Mucosa of stomach (tissue), 1 donor: ENCODE data around the gene CLCA1.

Experiments used
- H3K27me3 ChIP-seq: one replicate; pipeline ENCODE4 v1.7.0; 2013; ENCODE audit warnings: mild to moderate bottlenecking, low read length; ENCODE audit not compliant: control insufficient read depth, insufficient read depth
- H3K36me3 ChIP-seq: one replicate; pipeline ENCODE4 v1.7.0; 2013; ENCODE audit warnings: low read length; ENCODE audit not compliant: control insufficient read depth, insufficient read depth
- H3K4me1 ChIP-seq: one replicate; pipeline ENCODE4 v1.7.0; 2013; ENCODE audit warnings: mild to moderate bottlenecking, low read length; ENCODE audit not compliant: control insufficient read depth, insufficient read depth
- H3K4me3 ChIP-seq: one replicate; pipeline ENCODE4 v1.7.0; 2013; ENCODE audit warnings: low read length
- H3K9ac ChIP-seq: one replicate; pipeline ENCODE4 v1.7.0; 2013; ENCODE audit warnings: mild to moderate bottlenecking, low read length, moderate library complexity
- H3K9me3 ChIP-seq: one replicate; pipeline ENCODE4 v1.7.0; 2013; ENCODE audit warnings: mild to moderate bottlenecking, low read length, moderate library complexity; ENCODE audit not compliant: control insufficient read depth
- donor health status: Pancreatic carcinoma.

The CLCA1 gene

DNA sequence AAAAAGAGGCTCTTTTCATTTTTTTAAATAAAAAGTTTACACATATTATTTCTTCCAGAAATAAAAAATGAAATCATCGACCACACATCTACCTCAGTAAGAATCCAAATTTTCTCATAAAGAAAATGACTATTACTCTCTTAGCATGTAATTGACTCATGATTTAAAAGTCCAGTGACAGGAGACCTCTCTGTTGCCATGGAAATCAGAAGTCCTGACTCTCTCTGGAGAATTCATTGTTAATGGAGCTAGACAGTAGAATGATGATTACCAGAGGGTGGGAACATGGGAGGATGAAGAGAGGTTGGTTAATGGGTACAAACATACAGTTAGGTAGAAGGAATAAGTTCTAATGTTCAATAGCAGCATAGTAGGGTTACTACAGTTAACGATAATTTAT lies 73.1 kb downstream of the CLCA1 start:
- H3K9me3 ChIP-seq: no peaks in the 10 kb centered on the region
- H3K9ac ChIP-seq: no peak overlapping the region
- H3K27me3 ChIP-seq: no peaks in the 10 kb centered on the region
- no peaks in the 10 kb centered on the region for H3K36me3 ChIP-seq
- no peak overlapping the region for H3K4me3 ChIP-seq
- no peaks in the 10 kb centered on the region for H3K4me1 ChIP-seq

GRCh38 chr1:86542631-86543030 lies 73.9 kb downstream of the CLCA1 start:
- no peak overlapping the region for H3K4me3 ChIP-seq
- no peaks in the 10 kb centered on the region for H3K9me3 ChIP-seq
- no peaks in the 10 kb centered on the region for H3K4me1 ChIP-seq
- no peak overlapping the region for H3K9ac ChIP-seq
- H3K27me3 ChIP-seq: no peaks in the 10 kb centered on the region
- no peaks in the 10 kb centered on the region for H3K36me3 ChIP-seq

DNA sequence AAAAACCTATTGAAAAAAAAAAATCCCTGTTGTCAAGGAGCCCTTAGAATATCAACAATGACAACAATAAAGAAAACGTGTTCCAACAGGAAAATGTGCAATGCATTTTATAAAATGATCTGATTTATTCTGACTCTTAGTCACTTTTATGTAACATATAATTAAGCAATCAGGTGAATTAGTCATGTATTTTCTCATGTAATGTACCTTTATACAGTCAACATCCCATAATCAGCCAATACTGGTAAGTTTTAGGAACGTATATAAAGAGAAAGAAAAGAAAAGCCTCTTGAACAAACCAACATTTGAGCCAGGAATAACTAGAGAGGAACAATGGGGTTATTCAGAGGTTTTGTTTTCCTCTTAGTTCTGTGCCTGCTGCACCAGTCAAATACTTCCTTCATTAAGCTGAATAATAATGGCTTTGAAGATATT lies 78.1 kb downstream of the CLCA1 start, which contains the start of gene CLCA4:
Gene CLCA4 (plus strand): TSS at position 292 of the 435 bp plus-strand sequence. CDS start 42 bp downstream, at position 334.
- no peaks in the 10 kb centered on the region for H3K27me3 ChIP-seq
- no peaks in the 10 kb centered on the region for H3K4me1 ChIP-seq
- H3K36me3 ChIP-seq: no peaks in the 10 kb centered on the region
- no peak within 1 kb of the TSS for H3K4me3 ChIP-seq
- no peak within 1 kb of the TSS for H3K9ac ChIP-seq
- H3K9me3 ChIP-seq: no peaks in the 10 kb centered on the region

DNA sequence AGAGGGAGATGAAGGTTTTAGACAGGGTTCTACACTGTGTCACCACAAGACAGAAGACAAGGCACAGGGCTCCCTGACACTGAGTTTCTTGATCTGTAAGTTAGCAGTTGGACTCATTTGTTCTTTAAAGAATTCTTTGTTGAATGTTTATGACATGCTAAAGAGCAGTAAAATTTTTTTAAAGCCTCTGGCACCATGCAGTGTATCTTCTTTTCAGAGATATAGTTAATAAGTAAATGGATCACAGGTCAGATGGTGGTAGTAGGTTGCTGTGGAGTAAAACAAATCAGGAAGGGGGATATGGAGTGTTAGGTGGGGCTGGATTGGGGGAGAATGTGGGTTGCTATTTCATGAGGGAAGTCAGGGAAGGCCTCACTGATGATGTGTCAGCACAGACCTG lies 80.1 kb downstream of the CLCA1 start:
- H3K36me3 ChIP-seq: no peaks in the 10 kb centered on the region
- H3K27me3 ChIP-seq: no peaks in the 10 kb centered on the region
- no peaks in the 10 kb centered on the region for H3K9me3 ChIP-seq
- H3K9ac ChIP-seq: no peak overlapping the region
- H3K4me3 ChIP-seq: no peak overlapping the region
- H3K4me1 ChIP-seq: no peaks in the 10 kb centered on the region
